ENCODE measurements around the gene PBX1.

DNA sequence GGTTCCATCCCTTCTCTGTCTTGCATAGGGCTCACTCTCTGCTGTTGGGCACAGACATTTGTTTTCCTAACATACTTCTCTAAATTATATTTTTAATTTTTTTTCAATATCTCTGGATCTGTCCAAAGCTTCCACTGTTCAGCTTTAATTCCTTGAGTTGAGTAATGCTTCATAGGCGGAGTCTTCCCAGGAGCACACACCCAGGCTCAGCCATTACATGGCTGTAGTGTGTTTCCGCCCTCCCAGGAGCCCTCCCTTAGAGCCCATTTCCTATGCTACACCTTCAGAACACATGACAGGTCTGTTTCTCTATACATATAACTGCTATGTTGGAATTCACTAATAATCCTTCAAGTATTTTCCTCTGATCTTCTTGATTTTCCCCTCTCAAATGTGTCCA is 297.4 kb downstream of the PBX1 start:
- TF ChIP-seq EP300 (IDR thresholded peaks at IDR 0.05), result no peak
- TF ChIP-seq, protein P1, sequence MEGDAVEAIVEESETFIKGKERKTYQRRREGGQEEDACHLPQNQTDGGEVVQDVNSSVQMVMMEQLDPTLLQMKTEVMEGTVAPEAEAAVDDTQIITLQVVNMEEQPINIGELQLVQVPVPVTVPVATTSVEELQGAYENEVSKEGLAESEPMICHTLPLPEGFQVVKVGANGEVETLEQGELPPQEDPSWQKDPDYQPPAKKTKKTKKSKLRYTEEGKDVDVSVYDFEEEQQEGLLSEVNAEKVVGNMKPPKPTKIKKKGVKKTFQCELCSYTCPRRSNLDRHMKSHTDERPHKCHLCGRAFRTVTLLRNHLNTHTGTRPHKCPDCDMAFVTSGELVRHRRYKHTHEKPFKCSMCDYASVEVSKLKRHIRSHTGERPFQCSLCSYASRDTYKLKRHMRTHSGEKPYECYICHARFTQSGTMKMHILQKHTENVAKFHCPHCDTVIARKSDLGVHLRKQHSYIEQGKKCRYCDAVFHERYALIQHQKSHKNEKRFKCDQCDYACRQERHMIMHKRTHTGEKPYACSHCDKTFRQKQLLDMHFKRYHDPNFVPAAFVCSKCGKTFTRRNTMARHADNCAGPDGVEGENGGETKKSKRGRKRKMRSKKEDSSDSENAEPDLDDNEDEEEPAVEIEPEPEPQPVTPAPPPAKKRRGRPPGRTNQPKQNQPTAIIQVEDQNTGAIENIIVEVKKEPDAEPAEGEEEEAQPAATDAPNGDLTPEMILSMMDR (IDR thresholded peaks at IDR 0.05), result no peak
- no peak for TF ChIP-seq POLR2AphosphoS5 (IDR thresholded peaks at IDR 0.05)
